Measurements from ENCODE around the gene SUPT4H1. TPM values are rescaled to one million over a fixed set of nuclear protein-coding genes. Genes with fewer than 3 reads are reported as not detected.

The SUPT4H1 gene
- total RNA-seq, 1 donor from 2014 or later: 82.1 TPM

DNA sequence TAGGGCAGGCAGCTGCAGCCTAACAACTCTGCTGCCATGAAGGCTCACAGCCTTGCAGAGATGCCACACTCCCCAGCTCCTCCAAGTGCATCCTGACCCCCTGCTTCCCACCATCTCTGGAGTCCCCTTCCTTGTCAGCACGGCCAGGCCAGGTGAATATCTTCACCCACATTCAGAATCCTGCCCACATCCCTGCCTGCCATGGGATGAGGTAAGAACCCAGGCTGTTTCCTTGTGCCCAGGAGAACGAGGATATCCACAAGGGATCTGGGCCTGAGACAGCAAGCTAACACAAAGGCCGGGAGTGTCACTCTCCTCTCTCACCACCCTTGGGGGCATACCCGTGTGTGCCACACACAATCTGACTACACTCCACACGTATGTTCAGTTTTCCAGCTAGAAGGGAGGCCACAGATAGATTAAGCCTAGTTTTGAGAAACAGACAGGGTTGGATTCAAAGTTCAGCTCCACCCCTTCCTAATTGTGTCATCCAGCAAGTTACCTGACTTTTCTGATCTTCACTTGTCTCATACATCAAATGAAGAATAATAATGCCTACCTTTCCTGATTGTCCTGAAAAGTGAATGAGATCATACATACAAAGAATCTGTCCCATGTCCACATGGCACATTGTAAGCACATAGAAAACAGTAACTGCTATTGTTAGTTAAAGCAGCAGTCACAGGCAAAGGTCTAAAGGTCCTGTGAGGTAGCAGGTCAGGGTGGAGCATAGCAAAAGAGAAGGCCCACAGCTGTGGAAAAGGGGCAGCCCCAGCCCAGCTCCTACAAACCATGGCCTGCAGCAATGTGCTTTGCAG, 17.4 kb upstream of the SUPT4H1 start:
- H3K27ac Mint-ChIP-seq (ENCODE audit: unreplicated experiment): no peak overlapping the region

DNA sequence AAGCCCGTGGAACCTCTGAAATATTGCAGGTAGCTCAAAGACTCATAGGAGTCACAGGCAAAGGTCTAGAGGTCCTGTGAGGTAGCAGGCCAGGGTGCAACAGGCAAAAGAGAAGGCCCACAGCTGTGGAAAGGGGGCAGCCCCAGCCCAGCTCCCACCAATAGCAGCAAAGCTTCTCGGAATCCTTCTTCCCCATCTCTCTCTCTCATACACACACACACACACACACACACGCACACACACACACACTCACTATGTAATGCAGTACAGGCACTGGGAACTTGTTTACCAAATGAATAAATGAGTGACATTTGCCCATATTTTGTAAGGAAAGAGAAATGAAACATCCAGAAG, 16.8 kb upstream of the SUPT4H1 start:
- H3K27ac Mint-ChIP-seq (ENCODE audit: unreplicated experiment): no peak overlapping the region
- H3K27me3 Mint-ChIP-seq (ENCODE audit: unreplicated experiment): no peaks in the 10 kb centered on the region
- H3K9me3 Mint-ChIP-seq (ENCODE audit: unreplicated experiment): no peaks in the 10 kb centered on the region
- DNase-seq: no peak
- TF ChIP-seq, protein P1, sequence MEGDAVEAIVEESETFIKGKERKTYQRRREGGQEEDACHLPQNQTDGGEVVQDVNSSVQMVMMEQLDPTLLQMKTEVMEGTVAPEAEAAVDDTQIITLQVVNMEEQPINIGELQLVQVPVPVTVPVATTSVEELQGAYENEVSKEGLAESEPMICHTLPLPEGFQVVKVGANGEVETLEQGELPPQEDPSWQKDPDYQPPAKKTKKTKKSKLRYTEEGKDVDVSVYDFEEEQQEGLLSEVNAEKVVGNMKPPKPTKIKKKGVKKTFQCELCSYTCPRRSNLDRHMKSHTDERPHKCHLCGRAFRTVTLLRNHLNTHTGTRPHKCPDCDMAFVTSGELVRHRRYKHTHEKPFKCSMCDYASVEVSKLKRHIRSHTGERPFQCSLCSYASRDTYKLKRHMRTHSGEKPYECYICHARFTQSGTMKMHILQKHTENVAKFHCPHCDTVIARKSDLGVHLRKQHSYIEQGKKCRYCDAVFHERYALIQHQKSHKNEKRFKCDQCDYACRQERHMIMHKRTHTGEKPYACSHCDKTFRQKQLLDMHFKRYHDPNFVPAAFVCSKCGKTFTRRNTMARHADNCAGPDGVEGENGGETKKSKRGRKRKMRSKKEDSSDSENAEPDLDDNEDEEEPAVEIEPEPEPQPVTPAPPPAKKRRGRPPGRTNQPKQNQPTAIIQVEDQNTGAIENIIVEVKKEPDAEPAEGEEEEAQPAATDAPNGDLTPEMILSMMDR (IDR thresholded peaks at IDR 0.05; ENCODE audit: partially characterized antibody, unreplicated experiment): no peak
- no peaks in the 10 kb centered on the region for H3K36me3 Mint-ChIP-seq (ENCODE audit: unreplicated experiment)
- peaks cover 9% of the 10 kb centered on the region for H3K4me1 Mint-ChIP-seq (ENCODE audit: low read depth, unreplicated experiment)
- no peak overlapping the region for H3K4me3 Mint-ChIP-seq (ENCODE audit: unreplicated experiment)

More for the DNA sequence above, 17.4 kb upstream of the SUPT4H1 start:
- Mint-ChIP-seq H3K36me3 (ENCODE audit: unreplicated experiment) (no peaks in the 10 kb centered on the region), H3K9me3 (ENCODE audit: unreplicated experiment) (no peaks in the 10 kb centered on the region), H3K27me3 (ENCODE audit: unreplicated experiment) (no peaks in the 10 kb centered on the region), H3K4me3 (ENCODE audit: unreplicated experiment) (no peak overlapping the region), H3K4me1 (ENCODE audit: low read depth, unreplicated experiment) (peaks cover 9% of the 10 kb centered on the region)
- no peak for DNase-seq
- TF ChIP-seq, protein P1 (IDR thresholded peaks at IDR 0.05; ENCODE audit: partially characterized antibody, unreplicated experiment): no peak

- Mint-ChIP-seq H3K36me3 (ENCODE audit: unreplicated experiment) (no peaks in the 10 kb centered on the region), H3K4me1 (ENCODE audit: low read depth, unreplicated experiment) (peaks cover 9% of the 10 kb centered on the region), H3K4me3 (ENCODE audit: unreplicated experiment) (no peak overlapping the region), H3K27ac (ENCODE audit: unreplicated experiment) (no peak overlapping the region), H3K27me3 (ENCODE audit: unreplicated experiment) (peaks cover 2% of the 10 kb centered on the region), H3K9me3 (ENCODE audit: unreplicated experiment) (no peaks in the 10 kb centered on the region)
- DNase-seq: no peak
- TF ChIP-seq, protein P1 (IDR thresholded peaks at IDR 0.05; ENCODE audit: partially characterized antibody, unreplicated experiment): no peak
Measured at GRCh38 chr17:58367461-58367860, 15.5 kb upstream of the SUPT4H1 start.

DNA sequence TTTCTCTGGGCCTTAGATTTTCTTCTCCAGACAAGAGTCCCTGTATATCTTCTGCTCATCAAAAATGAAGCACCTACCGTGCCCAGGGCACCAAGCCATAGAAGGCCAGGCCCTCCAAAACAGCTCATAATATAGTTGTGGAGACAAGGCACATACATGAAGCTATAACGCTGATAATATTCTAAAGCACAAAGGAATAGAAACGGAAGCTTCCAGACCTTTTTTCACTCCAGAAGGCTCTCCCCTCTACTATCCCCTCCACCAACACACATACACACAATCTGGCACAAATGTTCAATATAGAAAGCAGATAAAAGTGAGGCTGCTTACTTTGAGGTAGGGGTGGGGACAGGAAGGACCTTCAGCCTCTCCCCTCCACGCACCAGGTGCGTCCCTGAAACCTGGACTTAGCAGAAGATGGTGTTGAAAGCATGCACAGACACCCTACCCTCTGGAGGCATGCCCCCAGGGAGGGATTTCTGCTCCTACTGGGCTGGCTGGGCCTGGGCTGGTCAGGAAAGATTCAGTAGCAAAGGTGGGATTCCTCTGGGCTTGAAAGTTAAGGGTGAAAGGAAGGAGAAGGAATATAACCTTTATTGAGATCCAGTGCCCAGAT, 14.1 kb upstream of the SUPT4H1 start:
- H3K4me1 Mint-ChIP-seq (ENCODE audit: low read depth, unreplicated experiment): peaks cover 3% of the 10 kb centered on the region
- no peak for DNase-seq
- TF ChIP-seq, protein P1 (IDR thresholded peaks at IDR 0.05; ENCODE audit: partially characterized antibody, unreplicated experiment): no peak
- H3K4me3 Mint-ChIP-seq (ENCODE audit: unreplicated experiment): no peak overlapping the region
- H3K27me3 Mint-ChIP-seq (ENCODE audit: unreplicated experiment): peaks cover 2% of the 10 kb centered on the region
- H3K36me3 Mint-ChIP-seq (ENCODE audit: unreplicated experiment): no peaks in the 10 kb centered on the region
- no peak overlapping the region for H3K27ac Mint-ChIP-seq (ENCODE audit: unreplicated experiment)
- no peaks in the 10 kb centered on the region for H3K9me3 Mint-ChIP-seq (ENCODE audit: unreplicated experiment)

All from glutamatergic neuron (in vitro differentiated cells).